GM19035 (cell line): ENCODE results near the gene UVRAG.
"Not testable (repeated sequence)": the region's sequence is repeated elsewhere in the genome, so short reads cannot be mapped to it uniquely, and the experiment has no call there.

Experiments
- ATAC-seq: cut with Tn5 transposase; IDR thresholded peaks from one replicate; pipeline ENCODE4 v1.9.1; 2021; ENCODE audit not compliant: unreplicated experiment

The UVRAG gene

GRCh38 chr11:75946531-75947530, 131.8 kb downstream of the UVRAG start:
- ATAC-seq, result no peak

- no peak for ATAC-seq
These were observed 134.1 kb downstream of the UVRAG start for GRCh38 chr11:75949023-75949672.

- ATAC-seq, result no peak
These were observed 135.1 kb downstream of the UVRAG start for GRCh38 chr11:75950141-75950540.

- ATAC-seq, result no peak
These were observed 139.0 kb downstream of the UVRAG start for GRCh38 chr11:75954039-75954438.

GRCh38 chr11:75955443-75955842, 140.4 kb downstream of the UVRAG start:
- no peak for ATAC-seq

- ATAC-seq, result no peak
These were observed 144.5 kb downstream of the UVRAG start for GRCh38 chr11:75959540-75959939.

- no peak for ATAC-seq
These were observed 149.1 kb downstream of the UVRAG start for GRCh38 chr11:75964071-75964470.

GRCh38 chr11:75966537-75967287, 151.7 kb downstream of the UVRAG start:
- no peak for ATAC-seq

- ATAC-seq, result no peak
These were observed 153.1 kb downstream of the UVRAG start for GRCh38 chr11:75968021-75968625.

- no peak for ATAC-seq
These were observed 154.8 kb downstream of the UVRAG start for GRCh38 chr11:75969626-75970308.

GRCh38 chr11:75973710-75974109, 158.7 kb downstream of the UVRAG start:
- not testable (repeated sequence) for ATAC-seq

GRCh38 chr11:75979075-75979474, 164.1 kb downstream of the UVRAG start:
- not testable (repeated sequence) for ATAC-seq

- not testable (repeated sequence) for ATAC-seq
These were observed 164.5 kb downstream of the UVRAG start for GRCh38 chr11:75979479-75980027.

- ATAC-seq, result no peak
These were observed 165.0 kb downstream of the UVRAG start for GRCh38 chr11:75980031-75980430.

GRCh38 chr11:75981546-75981945, 166.5 kb downstream of the UVRAG start:
- no peak for ATAC-seq

- no peak for ATAC-seq
These were observed 167.3 kb downstream of the UVRAG start for GRCh38 chr11:75982309-75982708.

- ATAC-seq, result no peak
These were observed 172.0 kb downstream of the UVRAG start for GRCh38 chr11:75986966-75987365.

- no peak for ATAC-seq
These were observed 178.1 kb downstream of the UVRAG start for GRCh38 chr11:75993126-75993525.

- no peak for ATAC-seq
These were observed 179.6 kb downstream of the UVRAG start for GRCh38 chr11:75994616-75995015.
